Islet precursor cell (in vitro differentiated cells): ENCODE measurements around the gene CD4.

Source experiments
- DNase-seq: peaks from one replicate; pipeline ENCODE4 v3.0.0-alpha.2; 2018

The CD4 gene

DNA sequence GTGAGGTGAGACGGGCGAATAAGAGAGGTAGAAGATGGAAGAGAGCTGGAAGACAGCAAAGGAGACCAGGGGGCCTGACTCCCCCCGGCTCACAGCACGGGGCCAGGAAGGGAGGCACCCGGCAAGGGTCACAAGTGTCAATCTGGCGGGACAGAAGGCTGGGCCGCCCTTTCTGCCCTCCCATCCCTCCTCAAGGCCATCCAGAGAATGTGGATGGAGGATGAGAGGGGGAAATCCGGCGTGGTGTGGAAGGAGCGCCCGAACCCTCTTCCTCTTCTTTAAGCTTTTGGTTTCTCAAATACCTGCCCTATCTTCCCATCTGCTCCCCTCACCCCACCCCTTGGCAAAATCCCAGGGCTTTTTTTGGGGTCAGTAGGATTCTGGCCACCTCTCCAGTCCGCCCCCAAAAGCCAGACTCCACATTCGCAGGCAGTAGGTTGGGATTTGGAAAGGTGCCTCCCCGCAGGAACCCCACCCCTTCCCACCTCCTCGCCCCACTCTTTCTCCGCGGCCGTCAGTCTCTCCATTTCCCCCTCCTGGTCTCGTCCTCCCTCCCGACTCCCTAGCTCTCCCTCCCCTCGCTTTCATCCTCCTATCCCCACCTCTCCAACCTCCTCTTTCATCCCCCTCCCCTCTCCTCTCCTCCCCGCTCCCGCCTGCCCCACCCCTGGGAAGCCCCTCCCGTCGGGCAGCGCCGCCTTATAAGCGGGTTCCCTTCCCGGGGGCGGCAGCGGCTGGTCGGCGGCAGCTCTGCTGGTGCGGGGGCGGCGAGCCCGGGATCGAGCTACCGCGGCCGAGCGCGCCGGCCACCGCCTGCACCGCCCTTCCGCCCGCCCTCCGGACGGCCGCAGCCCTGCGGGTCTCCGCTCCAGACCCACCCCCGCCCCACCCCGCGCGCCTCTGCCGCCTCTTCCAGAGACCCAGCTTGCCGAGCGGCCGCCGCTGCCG lies 23.4 kb upstream of the CD4 start, which contains the start of gene PTMS:
PTMS (plus strand) TSS at position 730 of the 948 bp plus-strand sequence. CDS start 343 bp downstream, outside the sequence.
- peak; percentile 98 for DNase-seq

DNA sequence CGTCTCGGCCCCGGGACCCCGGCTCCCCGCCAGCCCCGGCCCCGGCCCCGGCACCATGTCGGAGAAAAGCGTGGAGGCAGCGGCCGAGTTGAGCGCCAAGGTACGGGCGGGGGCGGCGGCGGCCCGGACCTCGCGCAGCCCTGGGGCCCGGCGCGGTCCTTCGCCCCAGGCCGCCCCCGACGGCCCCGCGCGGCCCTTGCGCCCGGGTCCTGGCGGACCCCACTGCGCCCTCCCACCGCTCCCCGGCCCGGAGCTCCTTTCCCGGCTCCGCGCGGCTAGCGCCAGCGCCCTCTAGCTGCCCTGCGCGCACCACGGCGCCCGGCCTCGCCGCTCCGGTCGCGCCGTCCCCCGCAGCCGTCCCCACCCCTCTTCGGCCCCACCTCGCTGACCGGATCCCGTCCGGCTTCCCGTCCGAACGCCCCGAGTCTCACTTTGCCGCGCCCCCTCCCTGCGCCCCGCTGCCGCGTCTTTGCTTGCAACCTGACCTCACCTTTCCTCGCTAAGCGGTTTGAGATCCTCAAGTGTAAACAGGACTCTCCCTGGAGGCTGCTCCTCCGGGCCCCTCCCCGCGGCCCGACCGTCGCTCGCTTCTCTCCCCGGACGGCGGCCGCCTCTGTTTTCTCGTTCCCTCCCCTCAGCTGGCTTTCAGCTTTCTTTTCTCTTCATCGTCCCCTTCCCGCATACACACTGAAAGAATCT lies 22.5 kb upstream of the CD4 start:
- DNase-seq, result peak; percentile 86

DNA sequence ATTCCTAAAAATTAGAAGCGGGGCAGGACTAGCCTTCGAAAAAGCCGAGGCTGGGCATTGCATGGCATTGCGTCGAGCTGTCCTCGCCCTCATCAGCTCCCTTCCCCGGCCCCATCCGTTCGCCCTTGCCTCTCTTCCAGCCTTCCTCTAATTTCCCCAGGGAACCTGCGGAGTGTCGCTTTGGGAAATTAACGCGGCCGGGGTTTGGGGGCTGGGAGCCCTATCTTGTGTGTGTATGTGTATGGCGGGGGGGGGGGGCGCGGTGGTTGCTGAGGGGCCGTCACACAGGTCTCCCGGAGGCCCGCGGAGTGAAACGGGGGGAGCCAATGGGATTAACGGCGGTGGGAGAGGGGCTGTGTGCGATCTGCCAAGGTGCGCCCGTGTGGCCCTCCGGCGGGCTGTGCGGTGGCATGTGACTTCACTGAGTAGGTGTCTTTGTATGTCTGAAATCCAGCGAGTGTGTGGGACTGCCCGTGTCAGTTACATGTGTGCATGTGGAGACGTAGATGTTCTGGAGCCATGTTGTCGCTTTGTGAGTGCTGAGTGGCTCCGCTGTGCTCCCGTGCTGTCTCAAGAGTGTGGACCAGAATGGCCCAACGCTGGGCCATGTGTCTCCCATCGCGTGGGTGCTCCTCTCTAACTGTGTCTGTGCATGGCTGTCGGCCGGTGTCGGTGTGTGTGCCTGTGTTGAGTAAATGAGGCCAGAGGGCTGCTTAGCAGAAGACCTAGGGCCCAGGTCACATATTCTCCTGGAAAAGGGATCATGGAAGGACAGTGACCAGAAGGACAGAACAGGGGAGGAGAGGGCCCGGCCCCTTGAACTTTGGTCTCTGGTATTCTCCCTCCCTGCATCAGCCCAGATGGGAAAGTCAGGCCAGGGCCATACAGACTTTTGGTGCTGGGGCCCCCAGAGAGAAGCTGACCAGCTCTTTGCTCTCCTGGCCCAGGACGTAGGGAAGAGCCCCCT lies 21.7 kb upstream of the CD4 start:
- DNase-seq, result no peak

GRCh38 chr12:6768437-6768914 lies 20.9 kb upstream of the CD4 start:
- DNase-seq, result no peak

DNA sequence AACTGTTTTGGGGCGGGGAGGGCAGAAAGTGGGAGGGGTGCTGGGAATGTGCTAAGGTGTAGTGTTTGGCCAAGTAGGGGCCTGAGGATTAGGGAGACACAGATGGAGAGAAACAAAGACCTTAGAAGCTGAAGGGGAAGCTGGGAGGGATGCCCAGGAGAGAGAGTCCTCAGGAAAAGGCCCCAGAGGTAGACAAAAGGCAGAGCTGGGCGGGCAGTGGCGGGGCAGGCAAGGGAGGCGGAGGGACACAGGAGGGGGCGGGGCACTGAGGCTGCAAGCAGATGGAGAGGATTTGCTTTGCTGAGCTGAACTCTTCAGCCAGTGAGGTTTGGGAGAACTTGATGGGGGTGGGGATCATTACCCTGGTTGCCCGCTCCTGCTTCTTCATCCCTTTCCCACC lies 20.3 kb upstream of the CD4 start:
- DNase-seq, result peak; percentile 88

DNA sequence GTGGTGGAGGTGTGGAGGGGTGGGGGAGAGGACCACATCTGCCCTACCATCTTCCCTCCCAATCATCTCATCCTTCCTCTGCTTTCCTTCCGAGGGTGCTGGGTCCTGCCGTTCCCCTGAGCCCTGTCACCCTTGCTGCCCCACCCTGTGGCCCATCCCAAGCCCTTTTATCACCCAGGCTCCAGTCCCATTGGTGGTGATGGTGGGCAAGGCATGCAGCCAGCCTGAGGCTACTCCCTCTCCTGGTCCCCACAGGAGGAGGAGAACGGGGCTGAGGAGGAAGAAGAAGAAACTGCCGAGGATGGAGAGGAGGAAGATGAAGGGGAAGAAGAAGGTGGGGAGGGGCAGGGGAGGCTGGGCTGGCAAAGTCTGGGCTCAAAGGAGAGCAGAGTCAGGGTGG lies 19.7 kb upstream of the CD4 start:
- DNase-seq, result no peak

DNA sequence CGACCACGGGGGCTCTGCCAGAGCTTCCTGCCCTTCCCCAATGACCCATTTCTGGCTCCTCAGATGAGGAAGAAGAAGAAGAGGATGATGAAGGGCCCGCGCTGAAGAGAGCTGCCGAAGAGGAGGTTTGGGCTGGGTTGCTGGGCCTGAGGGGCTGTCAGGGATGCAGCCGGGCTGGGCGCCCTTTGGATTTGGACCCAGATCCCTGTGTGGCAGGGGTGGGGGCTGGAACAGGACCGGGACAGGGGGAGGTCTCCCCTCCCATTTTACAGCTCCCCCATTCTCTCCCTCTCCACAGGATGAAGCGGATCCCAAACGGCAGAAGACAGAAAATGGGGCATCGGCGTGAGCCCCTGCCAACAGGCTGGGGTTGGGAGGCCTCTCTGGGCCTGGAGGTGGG lies 19.2 kb upstream of the CD4 start:
- DNase-seq, result no peak

GRCh38 chr12:6770600-6770999 lies 18.7 kb upstream of the CD4 start:
- DNase-seq, result no peak

GRCh38 chr12:6771091-6771495 lies 18.2 kb upstream of the CD4 start:
- no peak for DNase-seq

DNA sequence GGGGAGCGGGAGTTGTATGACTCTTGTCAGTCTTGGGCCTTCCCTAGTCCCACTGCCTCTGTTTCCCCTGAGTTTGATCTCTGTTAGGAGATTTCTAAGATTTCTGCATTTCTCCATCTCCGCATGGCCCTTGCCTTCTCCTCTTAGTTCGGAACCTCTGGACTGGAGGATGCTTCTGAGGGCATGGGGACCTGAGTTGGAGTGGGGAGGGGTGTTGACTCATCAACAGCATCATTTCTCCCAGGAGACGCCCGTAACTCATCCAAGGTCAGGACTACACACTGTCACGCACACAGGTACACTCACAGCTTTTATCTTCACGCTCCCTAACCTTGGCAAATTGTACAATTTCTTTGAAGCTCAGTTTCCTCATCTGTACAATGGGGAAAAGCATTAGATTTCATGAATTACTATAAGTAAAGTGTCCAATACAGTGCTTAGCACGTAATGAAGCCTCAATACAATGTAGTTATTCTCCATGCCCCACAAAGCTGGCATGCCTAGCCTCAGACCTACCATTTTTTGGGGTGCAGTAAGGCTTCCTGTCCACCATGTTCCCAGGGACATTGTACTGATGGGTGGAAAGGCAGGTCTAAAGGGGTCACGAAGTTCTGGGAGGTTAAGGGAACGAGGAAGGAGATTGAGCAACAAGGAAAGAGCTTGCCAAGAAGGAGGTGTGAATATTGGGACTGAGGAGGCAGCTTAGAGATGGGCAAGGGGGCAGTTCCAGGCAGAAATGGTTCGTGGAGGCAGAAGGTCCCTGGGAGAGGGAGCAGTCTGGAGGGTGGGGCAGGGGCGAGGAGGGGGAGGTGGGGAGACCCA lies 17.6 kb upstream of the CD4 start:
- DNase-seq, result no peak

- DNase-seq, result no peak
Observed at GRCh38 chr12:6772331-6772695, 17.0 kb upstream of the CD4 start, which contains the start of gene LAG3. Gene LAG3 (plus strand): TSS chr12:6772520. CDS start chr12:6772853, 333 bp downstream.

GRCh38 chr12:6772726-6773589 lies 16.4 kb upstream of the CD4 start:
- DNase-seq, result no peak

DNA sequence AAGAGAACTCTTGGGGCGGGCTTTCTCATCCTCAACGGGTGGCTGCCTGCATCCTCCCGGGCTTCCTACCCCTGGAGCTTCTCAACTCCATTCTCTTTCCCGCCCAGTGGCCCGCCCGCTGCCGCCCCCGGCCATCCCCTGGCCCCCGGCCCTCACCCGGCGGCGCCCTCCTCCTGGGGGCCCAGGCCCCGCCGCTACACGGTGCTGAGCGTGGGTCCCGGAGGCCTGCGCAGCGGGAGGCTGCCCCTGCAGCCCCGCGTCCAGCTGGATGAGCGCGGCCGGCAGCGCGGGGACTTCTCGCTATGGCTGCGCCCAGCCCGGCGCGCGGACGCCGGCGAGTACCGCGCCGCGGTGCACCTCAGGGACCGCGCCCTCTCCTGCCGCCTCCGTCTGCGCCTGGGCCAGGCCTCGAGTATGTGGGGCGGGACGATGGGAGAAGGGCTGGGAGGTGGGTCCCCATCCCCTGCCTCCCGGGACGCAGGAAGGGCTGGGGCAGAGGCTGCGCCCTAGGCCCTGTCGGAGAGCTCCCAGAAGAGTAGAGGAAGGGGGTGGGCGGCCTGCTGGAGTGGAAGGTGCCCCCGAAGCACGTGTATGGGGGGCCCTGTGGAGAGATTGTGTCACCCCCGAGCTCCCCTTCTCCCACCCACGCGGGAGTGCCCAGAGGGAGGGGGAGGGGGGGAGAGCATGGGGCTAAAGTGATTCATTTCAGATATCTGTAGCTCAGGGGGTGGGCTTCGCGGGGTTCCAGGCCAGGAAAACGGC lies 15.6 kb upstream of the CD4 start:
- DNase-seq, result no peak

DNA sequence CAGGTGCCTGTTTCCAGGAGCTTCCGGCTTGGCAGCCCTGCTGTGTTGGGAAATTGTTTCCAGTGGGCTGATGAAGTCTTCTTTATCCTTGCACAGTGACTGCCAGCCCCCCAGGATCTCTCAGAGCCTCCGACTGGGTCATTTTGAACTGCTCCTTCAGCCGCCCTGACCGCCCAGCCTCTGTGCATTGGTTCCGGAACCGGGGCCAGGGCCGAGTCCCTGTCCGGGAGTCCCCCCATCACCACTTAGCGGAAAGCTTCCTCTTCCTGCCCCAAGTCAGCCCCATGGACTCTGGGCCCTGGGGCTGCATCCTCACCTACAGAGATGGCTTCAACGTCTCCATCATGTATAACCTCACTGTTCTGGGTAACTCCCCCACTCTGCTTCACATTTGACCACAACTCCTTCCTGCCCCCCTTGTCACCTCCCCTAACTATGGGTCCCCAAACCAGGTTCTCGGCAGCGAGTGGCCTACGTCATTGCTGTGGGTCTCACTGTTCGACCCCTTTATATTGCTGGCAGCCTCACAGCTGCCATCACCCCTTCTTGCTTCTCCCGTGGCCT lies 14.7 kb upstream of the CD4 start:
- no peak for DNase-seq

DNA sequence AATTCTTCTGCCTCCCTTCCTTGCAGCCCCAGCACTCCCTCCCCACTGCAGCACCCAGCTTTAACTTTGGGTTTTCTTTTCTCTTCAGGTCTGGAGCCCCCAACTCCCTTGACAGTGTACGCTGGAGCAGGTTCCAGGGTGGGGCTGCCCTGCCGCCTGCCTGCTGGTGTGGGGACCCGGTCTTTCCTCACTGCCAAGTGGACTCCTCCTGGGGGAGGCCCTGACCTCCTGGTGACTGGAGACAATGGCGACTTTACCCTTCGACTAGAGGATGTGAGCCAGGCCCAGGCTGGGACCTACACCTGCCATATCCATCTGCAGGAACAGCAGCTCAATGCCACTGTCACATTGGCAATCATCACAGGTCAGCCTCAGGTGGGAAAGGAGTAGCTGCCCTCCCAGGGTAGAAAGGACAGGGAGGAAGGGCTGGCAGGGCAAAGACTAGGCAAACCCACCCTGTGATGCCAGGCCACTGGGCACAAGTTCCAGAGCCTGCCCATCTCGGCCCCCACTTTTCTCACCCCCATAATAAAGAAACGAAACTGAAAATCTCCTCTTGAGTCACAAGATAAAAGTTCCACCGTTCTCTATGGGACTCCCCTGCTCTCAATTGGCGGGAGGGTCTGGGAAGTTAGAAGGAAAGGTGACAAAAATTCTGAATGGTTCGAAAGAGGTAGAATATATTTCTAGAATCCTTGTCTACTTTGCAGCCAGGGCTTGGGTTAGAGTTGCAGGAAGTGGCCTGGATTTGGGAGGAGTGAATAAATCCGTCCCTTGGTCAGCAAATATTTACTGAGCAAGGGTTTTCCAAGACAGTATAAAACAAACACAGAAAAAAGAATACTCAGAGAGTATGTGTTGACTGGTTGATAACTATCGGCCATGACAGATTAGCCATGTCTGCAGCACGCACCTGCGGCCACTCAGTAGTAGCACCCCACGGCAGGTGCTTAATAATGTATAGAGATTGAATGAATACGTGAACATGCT lies 13.8 kb upstream of the CD4 start:
- no peak for DNase-seq

DNA sequence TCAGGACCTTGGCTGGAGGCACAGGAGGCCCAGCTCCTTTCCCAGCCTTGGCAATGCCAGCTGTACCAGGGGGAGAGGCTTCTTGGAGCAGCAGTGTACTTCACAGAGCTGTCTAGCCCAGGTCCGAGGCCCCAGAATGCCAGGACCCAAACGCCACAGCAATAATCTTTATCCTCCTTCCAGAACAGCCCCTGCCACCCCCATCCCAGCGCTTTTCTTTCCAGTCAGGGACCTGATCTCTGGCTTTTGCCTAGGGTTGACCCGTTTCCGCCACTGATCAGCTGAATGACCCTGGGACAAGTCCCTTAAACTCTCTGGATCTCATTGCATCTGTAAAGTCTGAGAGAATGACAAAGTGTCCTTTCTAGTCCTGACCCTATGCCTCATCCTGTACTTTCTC lies 11.9 kb upstream of the CD4 start:
- DNase-seq, result no peak

DNA sequence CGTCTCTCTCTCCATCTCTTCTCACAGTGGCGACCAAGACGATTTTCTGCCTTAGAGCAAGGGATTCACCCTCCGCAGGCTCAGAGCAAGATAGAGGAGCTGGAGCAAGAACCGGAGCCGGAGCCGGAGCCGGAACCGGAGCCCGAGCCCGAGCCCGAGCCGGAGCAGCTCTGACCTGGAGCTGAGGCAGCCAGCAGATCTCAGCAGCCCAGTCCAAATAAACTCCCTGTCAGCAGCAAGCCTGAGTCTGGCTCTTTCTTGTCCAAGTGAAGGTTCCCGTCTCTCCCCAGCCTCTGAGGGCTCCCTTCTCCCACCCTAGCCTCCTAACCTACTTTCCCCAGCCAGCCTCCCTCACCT lies 11.1 kb upstream of the CD4 start:
- peak; percentile 79 for DNase-seq
